Right cardiac atrium (tissue), 5 donors: Measurements from ENCODE around the gene PNMA6A. TPM values are rescaled to one million over a fixed set of nuclear protein-coding genes. Genes with fewer than 3 reads are reported as not detected.

Source experiments
- polyA plus RNA-seq: library from polyadenylated mRNA; stranded (reverse); fragments of 200-250 nt; gene quantifications from one replicate; pipeline ENCODE4 v1.2.3, GENCODE V29; 2013
- total RNA-seq, 4 donors: library from RNA; stranded (reverse); fragmentation: NEBNext Ultra II Directional; extraction: Animal tissue kit (Norgen Biotek cat#: 25700); gene quantifications; one replicate each; pipeline ENCODE4 v1.2.1, GENCODE V29; 2021
- donor health status: healthy with polysubstance abuse.
- donor health status: DM: no; HTN: yes; CAD: no.
- donor health status: DM: no; HTN: no; CAD: no.
- donor health status: DM: no; HTN: yes; CAD: no; lungs with severe emphysema.
- donor health status: DM: yes; HTN: yes; CAD: no.

PNMA6A gene
- total and polyA plus RNA-seq, 5 donors = 1.3 to 3.6 (median 2.6) TPM

Other genes starting within 250 kb of the PNMA6A start
- 10 to 100 TPM; 25.0 to 29.5 (median 27.7) TPM for gene CETN2, start 241.7 kb upstream of the PNMA6A start, total RNA-seq
- gene CETN2, start 241.7 kb upstream of the PNMA6A start, polyA plus RNA-seq = 50.3 TPM
- gene NSDHL, start 241.4 kb upstream of the PNMA6A start, total RNA-seq = 10 to 100 TPM; 24.9 to 31.5 (median 27.9) TPM
- gene NSDHL, start 241.4 kb upstream of the PNMA6A start, polyA plus RNA-seq = 33.1 TPM
- gene ZNF185, start 174.4 kb upstream of the PNMA6A start, total RNA-seq = 1 to 10 TPM; 1.4 to 2.4 (median 1.4) TPM
- gene ZNF185, start 174.4 kb upstream of the PNMA6A start, polyA plus RNA-seq = 0.86 TPM
- under 1 TPM in 1 of 4 donors, not detected in 3; 0.12 TPM for gene PNMA5, start 78.3 kb upstream of the PNMA6A start, total RNA-seq
- not detected for gene PNMA5, start 78.3 kb upstream of the PNMA6A start, polyA plus RNA-seq
- gene PNMA3, start 16.0 kb upstream of the PNMA6A start, total RNA-seq = 1 to 10 TPM in 3 of 4 donors, under 1 TPM in 1; 0.95 to 3.1 (median 3.0) TPM
- 3.2 TPM for gene PNMA3, start 16.0 kb upstream of the PNMA6A start, polyA plus RNA-seq
- gene MAGEA1, start 106.8 kb downstream of the PNMA6A start, total RNA-seq = not detected
- not detected for gene MAGEA1, start 106.8 kb downstream of the PNMA6A start, polyA plus RNA-seq
- not detected for gene PNMA6F, start 249.3 kb downstream of the PNMA6A start, total RNA-seq
- not detected for gene PNMA6F, start 249.3 kb downstream of the PNMA6A start, polyA plus RNA-seq